ENCODE data around the gene ZFAND4. TPM values are rescaled to one million over a fixed set of nuclear protein-coding genes. Genes with fewer than 3 reads are reported as not detected.

ZFAND4 gene
- total and polyA plus RNA-seq, 10 of the 15 experiments (the other 5 are each of a cell fraction or from before 2014, with no cell fraction given), result 4.7 to 20.8 (median 12.8) TPM

GRCh38 chr10:45596526-45596925 lies 76.0 kb downstream of the ZFAND4 start (continued):
- no peak for TF ChIP-seq RELB (IDR thresholded peaks at IDR 0.05; ENCODE audit: low read depth)
- TF ChIP-seq RELA (IDR thresholded peaks at IDR 0.05; ENCODE audit: borderline replicate concordance, partially characterized antibody), result no peak
- no peak for TF ChIP-seq FOXM1 (IDR thresholded peaks at IDR 0.05; ENCODE audit: low read depth, low read length)
- TF ChIP-seq JUND (IDR thresholded peaks at IDR 0.05; ENCODE audit: low read depth, low read length), result no peak
- TF ChIP-seq SUPT20H (IDR thresholded peaks at IDR 0.05; ENCODE audit: borderline replicate concordance, control insufficient read depth, low read depth, low read length), result no peak
- no peak for TF ChIP-seq HDAC6 (IDR thresholded peaks at IDR 0.05; ENCODE audit: unreplicated experiment)

GRCh38 chr10:45594276-45595157 lies 78.1 kb downstream of the ZFAND4 start:
- Histone ChIP-seq H3K36me3 (ENCODE audit: control insufficient read depth in 2 of 2, insufficient read depth in 2 of 2, low read length in 1 of 2) (no peaks in the 10 kb centered on the region), H2AFZ (ENCODE audit: control insufficient read depth, low read depth, low read length) (peak overlapping the region; percentile 75), H3K27me3 (replicated peaks in 1 of 2; ENCODE audit: control insufficient read depth in 2 of 2, insufficient read depth in 2 of 2, low read length in 1 of 2) (no peaks in the 10 kb centered on the region), H3K4me2 (ENCODE audit: control insufficient read depth, insufficient read depth) (peak overlapping the region; percentile 81), H3K4me1 (ENCODE audit: control insufficient read depth, insufficient read depth, low read length) (peaks cover 3% of the 10 kb centered on the region; the same call in 1 of the 2 replicates), H3K9me3 (replicated peaks; ENCODE audit: control insufficient read depth, insufficient read depth, low read length) (no peaks in the 10 kb centered on the region), H4K20me1 (ENCODE audit: control insufficient read depth, insufficient read depth) (no peaks in the 10 kb centered on the region), H3K79me2 (ENCODE audit: control insufficient read depth, insufficient read depth, low read length) (peaks cover 17% of the 10 kb centered on the region), H3K27ac (ENCODE audit: control insufficient read depth, insufficient read depth) (peak overlapping the region; percentile 71), H3K4me3 (peak overlapping the region; percentile 74), H3K9ac (ENCODE audit: control insufficient read depth, insufficient read depth, low read length) (peak overlapping the region; percentile 78)
- ATAC-seq (peak; percentile 95), DNase-seq (ENCODE audit: low read depth, low spot score) (peak; percentile 53), FAIRE-seq (peak; percentile 74)
- ChIA-PET SMC1A (ENCODE audit: uncharacterized antibody, unreplicated experiment) (interaction anchor here (0.6 to 3.8 kb wide), 3 partner anchors 13 to 77 kb away, joined by 3 to 21 read pairs (median 3); no protein-coding TSS in a partner anchor), CTCF (interaction anchor here (0.6 to 2.8 kb wide), 4 partner anchors 13 to 344 kb away, joined by 3 to 16 read pairs (median 4); no protein-coding TSS in a partner anchor), RAD21 (ENCODE audit: unreplicated experiment) (interaction anchor here (1.1 to 1.4 kb wide), 2 partner anchors 14 to 130 kb away, joined by 3 to 5 read pairs; no protein-coding TSS in a partner anchor), POLR2A (interaction anchor here (1.2 kb wide), 1 partner anchor 14 kb away, joined by 7 read pairs; no protein-coding TSS in a partner anchor)
- intact Hi-C loops (cut with micrococcal nuclease; ENCODE audit: unreplicated experiment) (loop anchor here (5.0 kb wide), 1 partner anchor 127 kb away; no protein-coding TSS in a partner anchor), in situ Hi-C loops (cut with MboI) (no loop called here)
- BruUV-seq (replicated peaks), result no TSS peak
- under 1% methylated on average over 87 of the region's 88 CpGs for WGBS (ENCODE audit: insufficient coverage, insufficient replicate concordance, low lambda C conversion rate, missing lambda C conversion rate)
- TF ChIP-seq ZNF687 (IDR thresholded peaks at IDR 0.05) (peak; percentile 84), NFIC (IDR thresholded peaks at IDR 0.05; ENCODE audit: low read depth, low read length) (peak; percentile 78; the same call in 1 of the 2 replicates), ZNF207 (IDR thresholded peaks at IDR 0.05; ENCODE audit: borderline replicate concordance) (peak; percentile 74; the same call in 1 of the 2 replicates), POU2F2 (IDR thresholded peaks at IDR 0.05; ENCODE audit: borderline replicate concordance, low read depth, low read length) (peak; percentile 83; the same call in 1 of the 3 replicates), IKZF2 (IDR thresholded peaks at IDR 0.05) (0 out of 4 replicates have a peak, but pooled peaks of 1 of the 2 experiments have one; percentile 12)
